GM12878 (cell line): ENCODE results near the gene GRN. TPM values are rescaled to one million over a fixed set of nuclear protein-coding genes. Genes with fewer than 3 reads are reported as not detected.

ENCODE experiments used
- ATAC-seq: fragments of 200-7000 bp; cut with Tn5 transposase; 3 replicates; pipeline ENCODE4 v1.9.1; 2020; ENCODE audit warnings: mild to moderate bottlenecking, moderate library complexity
- BruUV-seq: library from RNA; stranded (reverse); fragments of 400-500 nt; replicated peaks from 2 replicates; lab custom pipeline; 2021; lab: Mats Ljungman, UMichigan
- CTCF ChIA-PET: fragments of 300-600 bp; sonication (Branson Sonifier 250); formaldehyde crosslinking; extraction: SDS; loops from one replicate; lab custom pipeline; 2021; ENCODE audit warnings: inconsistent platforms; lab: Yijun Ruan, JAX
- POLR2A ChIA-PET: fragments of 350-600 bp; formaldehyde crosslinking; extraction: SDS; loops from one replicate; lab custom pipeline; 2021; ENCODE audit warnings: inconsistent platforms; lab: Charles Lee
- RAD21 ChIA-PET: fragments of 300-600 bp; sonication (Branson Sonifier 250); formaldehyde crosslinking; loops from one replicate; lab custom pipeline; 2023; ENCODE audit warnings: antibody characterized with exemption; ENCODE audit not compliant: unreplicated experiment; lab: Charles Lee
- SMC1A ChIA-PET: fragments of 300-600 bp; sonication (Branson Sonifier 250); formaldehyde crosslinking; loops from one replicate; lab custom pipeline; 2023; ENCODE audit not compliant: unreplicated experiment, uncharacterized antibody; lab: Charles Lee
- DNase-seq: peaks from one replicate; pipeline ENCODE4 v3.0.0-alpha.2; 2011; ENCODE audit warnings: low read depth, low spot score
- FAIRE-seq: peaks from 3 replicates; lab custom pipeline; 2011; peaks lifted over from hg19 to GRCh38; lab: Jason Lieb, UNC
- H2AFZ ChIP-seq: 2 replicates; pipeline ENCODE4 v1.6.0; 2011; ENCODE audit warnings: low read depth, low read length, control low read depth; ENCODE audit not compliant: control insufficient read depth
- H3K27ac ChIP-seq: 2 replicates; pipeline ENCODE4 v1.5.1; 2011; ENCODE audit warnings: control low read depth; ENCODE audit not compliant: control insufficient read depth, insufficient read depth
- H3K27me3 ChIP-seq, 2 experiments: replicated peaks in 1 of 2; 2 replicates each; pipeline versions ENCODE4 v1.6.0 to v1.6.1; 2011; ENCODE audit warnings: low read length in 1 of 2; ENCODE audit not compliant: control insufficient read depth in 2 of 2, insufficient read depth in 2 of 2
- H3K36me3 ChIP-seq, 2 experiments: 2 replicates each; pipeline ENCODE4 v1.5.1; 2011; ENCODE audit warnings: low read length in 1 of 2; ENCODE audit not compliant: control insufficient read depth in 2 of 2, insufficient read depth in 2 of 2
- H3K4me1 ChIP-seq: 2 replicates; pipeline ENCODE4 v1.6.1; 2011; ENCODE audit warnings: mild to moderate bottlenecking, low read length, moderate library complexity, mixed read lengths; ENCODE audit not compliant: control insufficient read depth, insufficient read depth
- H3K4me2 ChIP-seq: 2 replicates; pipeline ENCODE4 v1.6.0; 2011; ENCODE audit warnings: control low read depth; ENCODE audit not compliant: control insufficient read depth, insufficient read depth
- H3K4me3 ChIP-seq: fragments of 200-600 bp; sonication (generic); 2 replicates; pipeline ENCODE4 v1.5.1; 2016
- H3K79me2 ChIP-seq: 2 replicates; pipeline ENCODE4 v1.6.0; 2011; ENCODE audit warnings: low read length; ENCODE audit not compliant: control insufficient read depth, insufficient read depth
- H3K9ac ChIP-seq: 2 replicates; pipeline ENCODE4 v1.8.0; 2011; ENCODE audit warnings: low read length, control low read depth, mixed read lengths; ENCODE audit not compliant: control insufficient read depth, insufficient read depth
- H3K9me3 ChIP-seq: replicated peaks from 3 replicates; pipeline ENCODE4 v1.5.1; 2011; ENCODE audit warnings: mild to moderate bottlenecking, low read length; ENCODE audit not compliant: control insufficient read depth, insufficient read depth
- H4K20me1 ChIP-seq: 2 replicates; pipeline ENCODE4 v1.6.0; 2011; ENCODE audit not compliant: control insufficient read depth, insufficient read depth
- BHLHE40 ChIP-seq, 2 experiments: fragments of 450-650 bp in 1 of 2; IDR thresholded peaks; 2 replicates each; pipeline ENCODE4 v1.6.1; 2011 to 2017; ENCODE audit warnings: low read depth in 2 of 2, borderline replicate concordance in 1 of 2, improper control_type of control experiment in 1 of 2, low read length in 1 of 2, mild to moderate bottlenecking in 1 of 2
- GATAD2B ChIP-seq: fragments of 450-650 bp; conservative IDR thresholded peaks from 2 replicates; pipeline ENCODE4 v1.6.1; 2017; ENCODE audit warnings: low read depth, mild to moderate bottlenecking, moderate library complexity
- IRF5 ChIP-seq: fragments of 450-650 bp; IDR thresholded peaks from 2 replicates; pipeline ENCODE4 v1.6.1; 2017; ENCODE audit warnings: borderline replicate concordance
- NFIC ChIP-seq: IDR thresholded peaks from 2 replicates; pipeline ENCODE4 v1.6.1; 2012; ENCODE audit warnings: low read depth, mild to moderate bottlenecking, inconsistent platforms, low read length, moderate library complexity
- NRF1 ChIP-seq: conservative IDR thresholded peaks from 2 replicates; pipeline ENCODE4 v1.6.1; 2011; ENCODE audit warnings: mild to moderate bottlenecking, low read depth, low read length, improper control_type of control experiment
- POLR2AphosphoS5 ChIP-seq: IDR thresholded peaks from 2 replicates; pipeline ENCODE4 v1.6.1; 2011; ENCODE audit warnings: mild to moderate bottlenecking, low read length, inconsistent platforms
- RCOR1 ChIP-seq: conservative IDR thresholded peaks from 2 replicates; pipeline ENCODE4 v1.6.1; 2012; ENCODE audit warnings: low read depth, low read length, improper control_type of control experiment
- RELB ChIP-seq: fragments of 450-650 bp; IDR thresholded peaks from 2 replicates; pipeline ENCODE4 v1.6.1; 2017; ENCODE audit warnings: low read depth, mild to moderate bottlenecking, moderate library complexity
- SIN3A ChIP-seq: IDR thresholded peaks from 2 replicates; pipeline ENCODE4 v1.6.1; 2012; ENCODE audit warnings: low read depth, low read length, improper control_type of control experiment
- SMAD5 ChIP-seq: IDR thresholded peaks from 2 replicates; pipeline ENCODE4 v1.6.1; 2016; ENCODE audit warnings: antibody characterized with exemption, low read depth
- SREBF1 ChIP-seq: IDR thresholded peaks from 2 replicates; pipeline ENCODE4 v1.6.1; 2012; ENCODE audit warnings: mild to moderate bottlenecking, low read length
- STAT3 ChIP-seq: IDR thresholded peaks from 2 replicates; pipeline ENCODE4 v1.6.1; 2011; ENCODE audit warnings: low read depth, low read length, improper control_type of control experiment
- YBX1 ChIP-seq: fragments of 450-650 bp; IDR thresholded peaks from 2 replicates; pipeline ENCODE4 v1.6.1; 2016; ENCODE audit warnings: antibody characterized with exemption
- YY1 ChIP-seq: IDR thresholded peaks from 2 replicates; pipeline ENCODE4 v1.6.1; 2011; ENCODE audit warnings: low read depth, mild to moderate bottlenecking, low read length
- ZNF384 ChIP-seq: IDR thresholded peaks from 2 replicates; pipeline ENCODE4 v1.6.1; 2012; ENCODE audit warnings: low read depth, mild to moderate bottlenecking, low read length, improper control_type of control experiment, borderline replicate concordance
- whole genome bisulfite sequencing: methylation state at CpG from one replicate; pipeline ENCODE4 v1.1.6; 2016; ENCODE audit warnings: low lambda C conversion rate; ENCODE audit not compliant: insufficient replicate concordance, insufficient coverage; ENCODE audit errors: missing lambda C conversion rate; 5-methylcytosine and 5-hydroxymethylcytosine counted together
- in situ Hi-C: fragments of 300-500 bp; cut with MboI; formaldehyde crosslinking; loops from 9 replicates; pipeline ENCODE4 v1.14.3; 2018; ENCODE audit warnings: mixed read lengths
- intact Hi-C: fragments of 100-400 bp; cut with micrococcal nuclease; formaldehyde crosslinking; loops from one replicate; pipeline ENCODE4 v1.14.2; 2022; ENCODE audit not compliant: unreplicated experiment
- polyA plus RNA-seq, 11 experiments: library from polyadenylated mRNA; depleted of rRNA in 4 of 11; unstranded in 6 of 11; stranded (reverse) in 5 of 11; fragments of >200 nt; fragmentation: Nextera tagmentation in 4 of 11; fragmentation: Illumina TruSeq in 1 of 11; extraction: Ambion mirVana in 4 of 11; extraction: Trizol in 1 of 11; gene quantifications; 1 replicate in 1 of 11; 2 replicates in 10 of 11; pipeline versions ENCODE4 v1.2.1 to v1.2.3, GENCODE V29; 2011 to 2016; ENCODE audit warnings: inconsistent platforms in 2 of 11, missing spikeins in 2 of 11, low read depth in 1 of 11
- total RNA-seq, 4 experiments: library from RNA; depleted of rRNA in 3 of 4; stranded (reverse); fragments of >200 nt in 3 of 4; fragmentation: Illumina TruSeq in 1 of 4; extraction: Trizol in 1 of 4; gene quantifications; 2 replicates each; pipeline versions ENCODE4 v1.2.1 to v1.2.3, GENCODE V29; 2013 to 2021

GRN gene
- total and polyA plus RNA-seq, 10 of the 15 experiments (the other 5 are each of a cell fraction or from before 2014, with no cell fraction given): 22.3 to 389 (median 139) TPM

- SMC1A ChIA-PET: no interaction called here
- RAD21 ChIA-PET: no interaction called here
- POLR2A ChIA-PET: no interaction called here
These were observed 34.8 kb downstream of the GRN start for GRCh38 chr17:44379887-44380286.

More at GRCh38 chr17:44379887-44380286, 34.8 kb downstream of the GRN start:
- BruUV-seq: no TSS peak
- Histone ChIP-seq H4K20me1 (no peaks in the 10 kb centered on the region), H3K9me3 (no peaks in the 10 kb centered on the region), H3K4me2 (no peak overlapping the region)
- 35% methylated on average over 10 of the region's 10 CpGs for WGBS
- TF ChIP-seq YY1 (no peak), STAT3 (no peak), RCOR1 (no peak), NRF1 (no peak), RELB (no peak), GATAD2B (no peak), POLR2AphosphoS5 (no peak), IRF5 (no peak), YBX1 (no peak), BHLHE40 (IDR thresholded peaks at IDR 0.05; ENCODE audit: borderline replicate concordance in 1 of 2, low read depth in 2 of 2, low read length in 1 of 2) (no peak), SIN3A (no peak), SREBF1 (no peak), SMAD5 (no peak), NFIC (no peak), ZNF384 (no peak)
- TF ChIP-seq, all 136 proteins: peak for 0
- Histone ChIP-seq H3K79me2 (no peaks in the 10 kb centered on the region), H3K36me3 (no peaks in the 10 kb centered on the region), H3K27ac (no peak overlapping the region), H3K9ac (no peak overlapping the region), H3K4me3 (no peak overlapping the region), H3K4me1 (no peaks in the 10 kb centered on the region), H2AFZ (no peak overlapping the region), H3K27me3 (no peaks in the 10 kb centered on the region; a peak in 2 of 4 replicates)
- no peak for FAIRE-seq
- no peak for ATAC-seq
- in situ Hi-C loops: no loop called here
- intact Hi-C loops: no loop called here
- CTCF ChIA-PET: interaction anchor here (1.1 kb wide), 1 partner anchor 17 kb away, joined by 4 read pairs; the partner anchor contains the start of gene FAM171A2
- DNase-seq: no peak
